HepG2 (cell line): ENCODE results near the gene CEP250. TPM values are rescaled to one million over a fixed set of nuclear protein-coding genes. Genes with fewer than 3 reads are reported as not detected.

ENCODE experiments used
- CREB1 ChIP-seq, 2 experiments: fragments of 450-650 bp in 1 of 2; IDR thresholded peaks; 2 replicates each; pipeline ENCODE4 v1.6.1; 2016 to 2017; ENCODE audit warnings: control low read depth in 1 of 2, mild to moderate bottlenecking in 1 of 2, missing compliant biosample characterization in 1 of 2, missing genetic modification characterization in 1 of 2
- FOXJ3 ChIP-seq: sonication (generic); formaldehyde crosslinking; IDR thresholded peaks from 2 replicates; pipeline ENCODE4 v1.4.0; 2020; ENCODE audit warnings: missing genetic modification reagents, mild to moderate bottlenecking, borderline replicate concordance
- FOXP1 ChIP-seq, 2 experiments: fragments of 450-650 bp in 1 of 2; IDR thresholded peaks; 2 replicates each; pipeline ENCODE4 v1.6.1; 2017 to 2018; ENCODE audit warnings: antibody characterized with exemption in 1 of 2
- HMGXB3 ChIP-seq: sonication (generic); formaldehyde crosslinking; IDR thresholded peaks from 2 replicates; pipeline ENCODE4 v1.4.0; 2020; ENCODE audit warnings: missing genetic modification reagents, borderline replicate concordance
- HOXA9 ChIP-seq: sonication (generic); formaldehyde crosslinking; IDR thresholded peaks from 2 replicates; pipeline ENCODE4 v1.8.1; 2022; ENCODE audit warnings: missing genetic modification reagents, mild to moderate bottlenecking, moderate library complexity, borderline replicate concordance
- KDM5A ChIP-seq: fragments of 200-600 bp; sonication (generic); IDR thresholded peaks from 2 replicates; pipeline ENCODE4 v1.7.0; 2018; ENCODE audit warnings: antibody characterized with exemption, mild to moderate bottlenecking, low read length, borderline replicate concordance
- NCOR1 ChIP-seq: fragments of 200-600 bp; sonication (generic); IDR thresholded peaks from 2 replicates; pipeline ENCODE4 v1.7.0; 2017; ENCODE audit warnings: antibody characterized with exemption, low read length, borderline replicate concordance
- PITX1 ChIP-seq: sonication (generic); formaldehyde crosslinking; IDR thresholded peaks from 2 replicates; pipeline ENCODE4 v1.5.1; 2020; ENCODE audit warnings: mild to moderate bottlenecking, missing genetic modification reagents
- RFXAP ChIP-seq: sonication (generic); formaldehyde crosslinking; IDR thresholded peaks from 2 replicates; pipeline ENCODE4 v1.4.0; 2020; ENCODE audit warnings: missing genetic modification reagents, borderline replicate concordance
- RXRA ChIP-seq: sonication (generic); formaldehyde crosslinking; IDR thresholded peaks from 2 replicates; pipeline ENCODE4 v1.5.1; 2020; ENCODE audit warnings: missing genetic modification reagents
- SRSF9 ChIP-seq: fragments of 200-400 bp; formaldehyde crosslinking; IDR thresholded peaks from 2 replicates; pipeline ENCODE4 v1.6.1; 2018; ENCODE audit warnings: borderline replicate concordance, mild to moderate bottlenecking, low read depth, low read length; ENCODE audit not compliant: insufficient read depth, poor library complexity, severe bottlenecking
- SUZ12 ChIP-seq: fragments of 150-350 bp; IDR thresholded peaks from 2 replicates; pipeline ENCODE4 v1.6.1; 2014; ENCODE audit warnings: low read depth, low read length
- TGIF2 ChIP-seq: IDR thresholded peaks from 2 replicates; pipeline ENCODE4 v1.6.1; 2016; ENCODE audit warnings: control low read depth, missing compliant biosample characterization
- UBTF ChIP-seq: sonication (generic); formaldehyde crosslinking; IDR thresholded peaks from 2 replicates; pipeline ENCODE4 v1.4.0; 2020; ENCODE audit warnings: mild to moderate bottlenecking, missing genetic modification reagents
- WIZ ChIP-seq: sonication (generic); formaldehyde crosslinking; IDR thresholded peaks from 2 replicates; pipeline ENCODE4 v1.5.1; 2020; ENCODE audit warnings: mild to moderate bottlenecking, missing genetic modification reagents
- ZNF296 ChIP-seq: sonication (generic); formaldehyde crosslinking; conservative IDR thresholded peaks from 2 replicates; pipeline ENCODE4 v1.5.0; 2020; ENCODE audit warnings: mild to moderate bottlenecking, missing genetic modification reagents
- ZNF572 ChIP-seq: sonication (generic); formaldehyde crosslinking; IDR thresholded peaks from 2 replicates; pipeline ENCODE4 v1.5.1; 2020; ENCODE audit warnings: mild to moderate bottlenecking, missing genetic modification reagents
- ZNF737 ChIP-seq: sonication (generic); formaldehyde crosslinking; IDR thresholded peaks from 2 replicates; pipeline ENCODE4 v1.5.0; 2020; ENCODE audit warnings: missing genetic modification reagents, mild to moderate bottlenecking, borderline replicate concordance
- ZNF776 ChIP-seq: sonication (generic); formaldehyde crosslinking; IDR thresholded peaks from 2 replicates; pipeline ENCODE4 v1.4.0; 2020; ENCODE audit warnings: mild to moderate bottlenecking, missing genetic modification reagents
- polyA plus RNA-seq, 8 experiments: library from polyadenylated mRNA; depleted of rRNA in 3 of 8; stranded (reverse) in 7 of 8; unstranded in 1 of 8; fragments of >200 nt; fragmentation: Illumina TruSeq in 4 of 8; extraction: Trizol in 4 of 8; gene quantifications; 2 replicates each; pipeline versions ENCODE4 v1.2.1 to v1.2.3, GENCODE V29; 2011 to 2016; ENCODE audit warnings: low read depth in 4 of 8, missing spikeins in 1 of 8, mixed read lengths in 1 of 8; ENCODE audit not compliant: insufficient read depth in 1 of 8
- total RNA-seq, 5 experiments: library from RNA; depleted of rRNA; stranded (reverse); fragments of >200 nt; fragmentation: Illumina TruSeq; extraction: Trizol; gene quantifications; 2 replicates each; pipeline ENCODE4 v1.2.3, GENCODE V29; 2016; ENCODE audit warnings: low read depth in 1 of 5

Gene CEP250
- total and polyA plus RNA-seq, 2 of the 13 experiments (the other 11 are each of a cell fraction or from before 2014, with no cell fraction given): 28.8 to 55.3 TPM

GRCh38 chr20:35431621-35432429 is 23.6 kb upstream of the CEP250 start (continued):
- TF ChIP-seq PITX1 (CRISPR knock-in tag): no peak
- no peak for TF ChIP-seq ZNF296 (CRISPR knock-in tag)
- no peak for TF ChIP-seq RFXAP
- no peak; the same call in 1 of the 2 replicates for TF ChIP-seq TGIF2 (CRISPR knock-in tag)
- no peak for TF ChIP-seq FOXJ3 (CRISPR knock-in tag)
- no peak for TF ChIP-seq NCOR1
- no peak for TF ChIP-seq CREB1 (IDR thresholded peaks at IDR 0.05)
- TF ChIP-seq CREB1 (CRISPR knock-in tag; IDR thresholded peaks at IDR 0.05): no peak
- no peak for TF ChIP-seq KDM5A
- TF ChIP-seq UBTF (CRISPR knock-in tag): peak; percentile 14; the same call in 1 of the 2 replicates
- no peak for TF ChIP-seq ZNF776
- no peak for TF ChIP-seq SUZ12
- TF ChIP-seq ZNF737 (CRISPR knock-in tag): 0 out of 2 replicates have a peak, but pooled peaks have one; percentile 37
- TF ChIP-seq RXRA (CRISPR knock-in tag): no peak; the same call in 1 of the 2 replicates
- TF ChIP-seq FOXP1 (IDR thresholded peaks at IDR 0.05): no peak
- peak; percentile 51 for TF ChIP-seq FOXP1 (CRISPR knock-in tag; IDR thresholded peaks at IDR 0.05)
- TF ChIP-seq SRSF9: no peak
- 0 out of 2 replicates have a peak, but pooled peaks have one; percentile 12 for TF ChIP-seq HMGXB3 (CRISPR knock-in tag)
- peak; percentile 80 for TF ChIP-seq ZNF572 (CRISPR knock-in tag)
- no peak for TF ChIP-seq HOXA9 (CRISPR knock-in tag)
- TF ChIP-seq WIZ (CRISPR knock-in tag): no peak
